ENCODE results near the gene PCP4. TPM values are rescaled to one million over a fixed set of nuclear protein-coding genes. Genes with fewer than 3 reads are reported as not detected.

PCP4 gene
- total RNA-seq, 2 donors from 2014 or later, result 0.99 to 6.5 TPM

DNA sequence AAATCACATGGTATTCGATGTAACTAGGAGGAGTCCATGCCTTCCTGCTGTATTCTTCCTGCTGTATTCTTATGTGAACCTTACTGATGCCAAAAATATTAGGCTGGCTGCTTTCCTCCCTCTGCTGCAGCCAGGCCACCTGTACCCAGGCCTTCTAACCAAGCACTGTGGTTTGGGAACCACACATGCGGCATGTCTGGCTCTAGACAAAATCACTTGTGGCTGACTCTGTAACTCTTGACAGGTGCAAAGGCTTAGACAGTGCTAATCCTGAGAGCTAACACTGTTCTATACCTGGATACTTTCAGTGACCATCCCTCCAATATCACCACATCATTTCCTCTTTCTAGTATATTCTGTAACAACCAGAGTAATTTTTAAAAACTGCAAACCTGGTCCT lies 67.7 kb downstream of the PCP4 start:
- Histone ChIP-seq H3K4me3 (no peak overlapping the region), H3K4me1 (no peaks in the 10 kb centered on the region), H3K27ac (no peak overlapping the region), H3K9me3 (no peaks in the 10 kb centered on the region), H3K36me3 (no peaks in the 10 kb centered on the region), H3K27me3 (no peaks in the 10 kb centered on the region), H3K9ac (ENCODE audit: low read depth in 2 of 2, low read length in 2 of 2) (no peak overlapping the region)
- TF ChIP-seq, protein P1, sequence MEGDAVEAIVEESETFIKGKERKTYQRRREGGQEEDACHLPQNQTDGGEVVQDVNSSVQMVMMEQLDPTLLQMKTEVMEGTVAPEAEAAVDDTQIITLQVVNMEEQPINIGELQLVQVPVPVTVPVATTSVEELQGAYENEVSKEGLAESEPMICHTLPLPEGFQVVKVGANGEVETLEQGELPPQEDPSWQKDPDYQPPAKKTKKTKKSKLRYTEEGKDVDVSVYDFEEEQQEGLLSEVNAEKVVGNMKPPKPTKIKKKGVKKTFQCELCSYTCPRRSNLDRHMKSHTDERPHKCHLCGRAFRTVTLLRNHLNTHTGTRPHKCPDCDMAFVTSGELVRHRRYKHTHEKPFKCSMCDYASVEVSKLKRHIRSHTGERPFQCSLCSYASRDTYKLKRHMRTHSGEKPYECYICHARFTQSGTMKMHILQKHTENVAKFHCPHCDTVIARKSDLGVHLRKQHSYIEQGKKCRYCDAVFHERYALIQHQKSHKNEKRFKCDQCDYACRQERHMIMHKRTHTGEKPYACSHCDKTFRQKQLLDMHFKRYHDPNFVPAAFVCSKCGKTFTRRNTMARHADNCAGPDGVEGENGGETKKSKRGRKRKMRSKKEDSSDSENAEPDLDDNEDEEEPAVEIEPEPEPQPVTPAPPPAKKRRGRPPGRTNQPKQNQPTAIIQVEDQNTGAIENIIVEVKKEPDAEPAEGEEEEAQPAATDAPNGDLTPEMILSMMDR (IDR thresholded peaks at IDR 0.05), result no peak
- DNase-seq, result no peak
- intact Hi-C loops (cut with DNase I), result no loop called here

DNA sequence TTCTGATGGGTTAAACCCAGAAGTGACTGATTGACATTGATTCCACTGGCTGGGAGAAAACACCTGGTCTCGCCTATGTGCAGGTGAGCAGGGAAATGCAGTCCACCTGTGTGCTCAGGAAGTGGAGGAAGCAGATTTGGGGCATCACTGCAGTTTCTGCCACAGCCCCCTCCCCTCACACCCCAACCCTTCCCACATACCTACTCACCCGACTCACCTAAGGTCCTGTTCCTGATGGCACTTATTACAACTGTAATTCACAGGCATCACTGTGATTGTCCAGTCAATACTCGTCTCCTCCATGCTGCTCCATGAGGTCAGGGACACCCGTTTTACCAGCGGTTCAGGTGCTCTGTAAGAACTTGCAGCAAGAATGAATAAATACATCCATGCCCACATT lies 68.5 kb downstream of the PCP4 start:
- no peak overlapping the region for H3K4me3 ChIP-seq
- no peak overlapping the region for H3K9ac ChIP-seq (ENCODE audit: low read depth in 2 of 2, low read length in 2 of 2)
- no peaks in the 10 kb centered on the region for H3K9me3 ChIP-seq
- H3K27me3 ChIP-seq, result no peaks in the 10 kb centered on the region
- no peak overlapping the region for H3K27ac ChIP-seq
- no peaks in the 10 kb centered on the region for H3K4me1 ChIP-seq
- TF ChIP-seq, protein P1 (IDR thresholded peaks at IDR 0.05), result no peak
- intact Hi-C loops (cut with DNase I), result no loop called here
- no peaks in the 10 kb centered on the region for H3K36me3 ChIP-seq
- DNase-seq, result no peak

DNA sequence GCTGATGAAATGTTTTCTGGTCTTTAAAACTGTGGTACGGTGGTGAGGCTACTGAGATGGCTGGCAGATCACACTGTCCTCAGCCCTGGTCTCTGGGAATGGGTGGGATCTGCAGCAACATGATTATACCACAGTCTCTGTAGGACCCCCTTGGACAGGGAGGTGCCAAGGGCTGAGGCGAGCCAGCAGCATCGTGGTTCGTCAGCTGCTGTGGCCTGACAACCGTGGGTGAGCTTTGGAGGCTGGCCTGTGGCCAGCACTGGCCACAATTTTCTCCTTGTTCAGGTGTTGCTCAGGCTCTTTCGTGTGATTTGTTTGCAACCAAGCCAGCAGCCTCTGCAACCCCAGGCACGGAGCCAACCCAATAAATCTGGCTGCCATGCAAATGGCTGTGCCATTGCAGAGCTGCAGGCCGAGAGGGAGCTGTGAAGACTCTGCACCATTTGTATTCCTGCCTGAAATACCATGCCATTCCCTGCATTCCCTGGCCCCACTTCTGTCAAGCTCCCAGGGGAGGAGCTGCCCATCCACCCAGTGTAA lies 70.9 kb downstream of the PCP4 start:
- TF ChIP-seq, protein P1 (IDR thresholded peaks at IDR 0.05), result no peak
- no peak for DNase-seq
- H3K9me3 ChIP-seq, result no peaks in the 10 kb centered on the region
- H3K9ac ChIP-seq (ENCODE audit: low read depth in 2 of 2, low read length in 2 of 2), result no peak overlapping the region
- intact Hi-C loops (cut with DNase I), result no loop called here
- H3K27ac ChIP-seq, result no peak overlapping the region
- no peaks in the 10 kb centered on the region for H3K4me1 ChIP-seq
- no peaks in the 10 kb centered on the region for H3K36me3 ChIP-seq
- H3K4me3 ChIP-seq, result no peak overlapping the region
- no peaks in the 10 kb centered on the region for H3K27me3 ChIP-seq

DNA sequence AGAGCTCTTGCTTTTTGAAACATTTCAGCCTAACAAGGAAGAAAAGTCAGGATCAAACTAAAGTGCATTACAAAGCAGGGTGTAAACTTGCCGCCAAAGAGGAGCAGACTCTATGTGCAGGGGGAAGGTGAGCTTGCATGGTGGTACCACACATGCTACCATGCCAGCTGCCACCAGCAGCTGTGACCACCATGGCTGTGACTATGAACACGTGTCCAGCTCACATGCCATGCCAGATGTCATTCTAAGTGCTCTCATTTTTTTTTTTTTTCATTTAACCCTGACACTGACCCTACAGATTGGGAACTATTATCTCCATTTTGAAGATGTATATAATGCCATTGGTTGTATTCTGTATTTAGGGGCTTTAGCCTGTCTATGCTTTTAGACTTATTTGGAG lies 79.0 kb downstream of the PCP4 start:
- no peak for DNase-seq
- TF ChIP-seq, protein P1 (IDR thresholded peaks at IDR 0.05), result no peak

DNA sequence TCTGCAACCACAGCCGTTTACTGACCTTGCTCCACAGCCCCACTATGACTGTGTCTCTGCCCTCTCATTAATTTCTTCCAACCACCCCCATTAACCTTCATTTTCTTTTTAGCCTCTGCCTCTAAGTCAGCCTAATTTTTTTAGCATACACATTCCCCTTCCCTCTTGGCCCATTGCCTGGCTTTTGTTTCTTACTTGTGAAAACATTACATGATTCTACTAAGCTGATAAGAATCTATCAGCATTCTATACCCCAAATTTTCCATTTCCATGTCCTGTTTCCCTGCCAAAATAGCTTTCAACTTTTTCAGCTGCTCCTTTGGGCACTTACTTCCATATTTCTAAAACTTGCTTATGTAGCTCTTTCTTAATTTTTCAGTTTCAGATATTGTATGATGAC lies 79.8 kb downstream of the PCP4 start:
- TF ChIP-seq, protein P1 (IDR thresholded peaks at IDR 0.05), result no peak
- no peak for DNase-seq
- H3K9ac ChIP-seq (ENCODE audit: low read depth in 2 of 2, low read length in 2 of 2), result no peak overlapping the region
- intact Hi-C loops (cut with DNase I), result no loop called here
- no peak overlapping the region for H3K27ac ChIP-seq
- H3K4me3 ChIP-seq, result no peak overlapping the region
- H3K36me3 ChIP-seq, result no peaks in the 10 kb centered on the region
- H3K27me3 ChIP-seq, result no peaks in the 10 kb centered on the region
- no peaks in the 10 kb centered on the region for H3K4me1 ChIP-seq
- no peaks in the 10 kb centered on the region for H3K9me3 ChIP-seq

More for the DNA sequence above, 79.0 kb downstream of the PCP4 start:
- Histone ChIP-seq H3K4me1 (no peaks in the 10 kb centered on the region), H3K9me3 (no peaks in the 10 kb centered on the region), H3K4me3 (no peak overlapping the region), H3K27ac (no peak overlapping the region), H3K27me3 (no peaks in the 10 kb centered on the region), H3K36me3 (no peaks in the 10 kb centered on the region), H3K9ac (ENCODE audit: low read depth in 2 of 2, low read length in 2 of 2) (no peak overlapping the region)
- intact Hi-C loops (cut with DNase I), result no loop called here
